ENCODE measurements around the gene UFSP2.

UFSP2 gene, protein sequence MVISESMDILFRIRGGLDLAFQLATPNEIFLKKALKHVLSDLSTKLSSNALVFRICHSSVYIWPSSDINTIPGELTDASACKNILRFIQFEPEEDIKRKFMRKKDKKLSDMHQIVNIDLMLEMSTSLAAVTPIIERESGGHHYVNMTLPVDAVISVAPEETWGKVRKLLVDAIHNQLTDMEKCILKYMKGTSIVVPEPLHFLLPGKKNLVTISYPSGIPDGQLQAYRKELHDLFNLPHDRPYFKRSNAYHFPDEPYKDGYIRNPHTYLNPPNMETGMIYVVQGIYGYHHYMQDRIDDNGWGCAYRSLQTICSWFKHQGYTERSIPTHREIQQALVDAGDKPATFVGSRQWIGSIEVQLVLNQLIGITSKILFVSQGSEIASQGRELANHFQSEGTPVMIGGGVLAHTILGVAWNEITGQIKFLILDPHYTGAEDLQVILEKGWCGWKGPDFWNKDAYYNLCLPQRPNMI

GRCh38 chr4:185425647-185426352, at the start of gene UFSP2:
Gene UFSP2 (minus strand): TSS chr4:185425964. CDS start chr4:185425868, 96 bp downstream.
- peak; percentile 85 for DNase-seq

GRCh38 chr4:185473247-185473646, 47.5 kb upstream of the UFSP2 start:
- DNase-seq, result no peak

GRCh38 chr4:185472103-185472542, 46.4 kb upstream of the UFSP2 start:
- DNase-seq, result peak; percentile 13

DNA sequence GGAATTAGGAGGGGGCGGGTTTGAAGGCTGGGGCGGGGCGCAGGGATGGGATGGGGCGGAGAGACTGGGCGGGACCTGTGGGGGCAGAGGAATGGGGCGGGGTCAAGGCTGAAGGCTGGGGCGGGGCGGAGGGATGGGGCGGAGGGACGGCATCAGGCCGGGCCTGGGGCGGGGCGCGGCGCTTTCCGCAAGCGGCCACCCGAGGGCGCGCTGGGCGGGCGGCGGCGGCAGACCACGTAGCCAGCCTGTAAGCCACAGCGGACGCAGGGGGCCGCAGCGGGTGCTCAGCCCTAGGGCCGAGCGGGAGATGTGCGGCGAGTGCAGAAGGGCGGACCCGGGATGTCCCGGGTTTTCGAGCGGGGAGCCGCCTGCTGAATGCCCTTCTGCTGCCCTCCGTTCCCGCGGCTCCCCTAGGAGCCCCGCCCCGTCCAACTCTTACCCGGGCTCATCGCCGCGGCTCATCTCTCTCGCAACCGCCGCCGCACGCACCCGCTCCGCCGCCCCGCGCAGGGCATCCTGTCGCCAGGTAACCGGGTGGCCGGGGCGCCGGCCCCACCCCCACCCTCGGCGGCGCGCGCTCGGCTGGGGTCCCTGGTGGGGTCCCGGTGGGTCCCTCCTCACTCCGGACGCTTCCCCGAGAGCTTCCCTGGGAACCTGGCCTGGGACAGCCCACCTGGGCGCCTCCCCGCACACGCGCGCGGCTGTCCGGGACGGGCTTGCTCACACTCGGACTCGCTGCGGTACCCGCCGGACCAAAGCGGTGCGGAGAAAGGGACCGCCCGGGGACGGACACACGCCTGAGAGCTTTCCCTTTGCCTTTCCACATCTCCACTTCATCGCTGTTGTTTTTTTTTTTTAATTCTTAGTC, 45.7 kb upstream of the UFSP2 start, which contains the start of gene CCDC110:
CCDC110 (minus strand) TSS at position 499 of the 868 bp plus-strand sequence; CDS start at position 449, 50 bp downstream.
- peak; percentile 53 for DNase-seq

GRCh38 chr4:185470501-185471195, 44.9 kb upstream of the UFSP2 start:
- peak; percentile 32 for DNase-seq

DNA sequence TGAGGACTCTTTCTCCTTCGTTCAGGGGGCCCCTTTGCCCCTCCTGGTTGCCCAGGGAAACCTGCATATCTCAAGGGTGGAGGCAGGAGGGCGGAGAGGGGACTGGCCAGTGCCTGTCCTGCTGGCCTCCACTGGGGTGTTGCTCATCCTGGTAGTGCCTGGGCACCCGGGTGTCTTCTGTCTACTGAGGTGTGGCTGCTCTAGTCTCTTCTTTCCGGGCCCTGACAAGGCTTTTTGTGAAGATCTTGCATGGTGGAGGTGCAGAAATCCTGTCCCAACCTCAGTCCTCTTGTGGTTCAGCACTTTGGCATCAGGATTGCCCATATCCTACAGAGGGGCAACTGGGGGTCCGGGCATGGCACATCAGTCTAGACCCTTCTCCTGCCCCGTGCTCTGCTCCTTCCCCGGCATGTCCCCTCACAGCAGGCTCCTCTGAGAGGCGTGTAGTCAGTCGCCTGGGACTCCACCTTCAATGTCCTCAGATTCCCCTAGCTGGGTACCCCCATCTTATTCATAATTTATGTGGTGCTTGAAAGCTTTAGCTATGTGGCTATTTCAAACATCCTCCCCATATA, 43.9 kb upstream of the UFSP2 start:
- DNase-seq, result no peak

DNA sequence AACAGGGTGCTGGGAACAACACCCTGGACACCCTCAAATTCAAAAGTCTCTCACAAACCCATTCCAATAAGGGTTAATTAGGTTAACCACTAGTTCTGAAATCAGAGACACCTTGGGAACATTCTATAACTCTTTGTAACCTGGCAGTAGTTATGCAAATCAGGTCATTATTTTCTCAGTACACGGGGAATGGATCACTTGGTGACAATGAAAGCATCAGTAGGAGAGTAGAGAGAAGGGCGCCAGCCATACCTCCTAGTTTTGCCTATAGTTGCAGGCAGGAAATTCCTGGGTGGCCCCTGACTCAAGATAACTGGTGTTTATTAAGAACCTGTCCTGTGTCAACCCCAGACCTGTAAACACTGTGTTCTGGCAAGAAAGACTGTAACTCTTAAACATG, 43.2 kb upstream of the UFSP2 start:
- DNase-seq, result no peak

- no peak for DNase-seq
These were observed 42.2 kb upstream of the UFSP2 start for GRCh38 chr4:185467991-185468390.

- no peak for DNase-seq
These were observed 41.3 kb upstream of the UFSP2 start for GRCh38 chr4:185467101-185467500.

GRCh38 chr4:185465707-185466106, 39.9 kb upstream of the UFSP2 start:
- DNase-seq, result no peak

DNA sequence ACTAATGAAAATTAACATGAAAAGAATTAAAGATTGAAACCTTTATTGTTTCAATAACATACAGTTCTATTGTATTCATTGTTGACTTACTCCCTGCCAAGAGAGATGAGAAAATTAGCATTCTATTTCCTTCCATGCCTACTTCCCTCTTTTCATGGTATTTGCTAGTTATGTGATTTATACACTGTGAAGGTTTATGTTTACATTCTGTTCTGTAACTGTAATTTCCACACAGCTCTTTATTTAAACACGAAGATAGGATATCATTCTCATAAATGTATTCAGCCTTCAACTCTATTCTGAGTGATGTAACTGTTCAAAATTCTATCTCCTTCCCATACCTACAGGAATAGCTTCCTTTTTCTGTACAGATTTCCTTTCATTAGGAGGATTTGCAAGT, 39.1 kb upstream of the UFSP2 start:
- DNase-seq, result no peak

GRCh38 chr4:185464183-185464582, 38.4 kb upstream of the UFSP2 start:
- DNase-seq, result no peak

DNA sequence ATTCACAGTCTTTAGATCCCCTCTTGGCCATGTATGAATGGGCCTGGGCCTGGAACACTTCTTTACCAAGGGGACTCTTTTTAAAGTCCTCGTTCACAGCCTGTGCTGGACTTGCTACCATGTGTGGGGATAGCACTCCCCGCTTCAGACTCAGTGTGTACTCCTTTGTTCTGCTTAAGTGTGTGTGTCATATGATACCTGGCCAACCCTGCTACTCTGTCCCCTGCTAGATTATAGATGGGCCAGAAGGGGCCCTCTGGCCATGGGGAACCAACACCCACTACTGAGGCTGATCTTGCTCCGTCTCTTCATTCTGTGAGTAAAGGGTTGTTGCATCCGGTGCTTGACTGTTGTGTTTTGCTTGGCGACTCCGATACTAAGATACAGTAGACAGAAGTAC, 37.8 kb upstream of the UFSP2 start:
- no peak for DNase-seq

DNA sequence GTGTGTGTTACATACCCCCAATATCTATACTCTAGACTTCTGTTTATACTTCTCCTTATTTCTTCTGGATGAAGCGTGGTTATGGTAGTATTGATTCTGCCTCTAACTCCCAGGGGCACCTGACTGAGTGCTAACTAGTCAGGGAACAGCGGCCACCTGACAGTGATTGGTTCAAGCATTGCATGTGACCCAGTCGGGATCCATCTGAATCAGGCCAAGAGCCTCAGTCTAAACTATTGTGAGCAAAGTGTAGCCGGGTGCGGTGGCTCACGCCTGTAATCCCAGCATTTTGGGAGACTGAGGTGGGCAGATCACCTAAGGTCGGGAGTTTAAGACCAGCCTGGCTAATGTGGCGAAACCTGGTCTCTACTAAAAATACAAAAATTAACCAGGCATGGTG, 35.8 kb upstream of the UFSP2 start:
- DNase-seq, result no peak

DNA sequence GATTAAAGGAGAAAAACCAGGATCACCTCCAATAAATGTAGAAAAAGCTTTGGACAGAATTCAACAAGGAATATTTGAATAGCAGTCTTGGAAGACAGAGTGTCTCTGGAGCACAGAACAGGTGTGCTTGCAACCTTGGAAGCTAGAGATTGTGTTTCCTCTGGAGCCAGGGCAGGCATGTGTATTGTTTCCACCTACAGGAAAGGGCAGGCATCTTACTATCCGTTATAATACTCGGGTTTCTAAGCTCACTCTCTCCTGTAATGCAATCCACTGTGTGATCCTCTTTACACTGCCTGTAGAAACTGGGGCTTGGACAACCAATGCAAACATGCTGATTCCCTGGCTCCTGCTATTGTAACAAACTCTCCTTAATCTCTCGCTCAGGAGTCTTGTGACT, 31.4 kb upstream of the UFSP2 start:
- no peak for DNase-seq

- no peak for DNase-seq
These were observed 30.4 kb upstream of the UFSP2 start for GRCh38 chr4:185456131-185456530.

GRCh38 chr4:185445209-185445608, 19.4 kb upstream of the UFSP2 start:
- no peak for DNase-seq

DNA sequence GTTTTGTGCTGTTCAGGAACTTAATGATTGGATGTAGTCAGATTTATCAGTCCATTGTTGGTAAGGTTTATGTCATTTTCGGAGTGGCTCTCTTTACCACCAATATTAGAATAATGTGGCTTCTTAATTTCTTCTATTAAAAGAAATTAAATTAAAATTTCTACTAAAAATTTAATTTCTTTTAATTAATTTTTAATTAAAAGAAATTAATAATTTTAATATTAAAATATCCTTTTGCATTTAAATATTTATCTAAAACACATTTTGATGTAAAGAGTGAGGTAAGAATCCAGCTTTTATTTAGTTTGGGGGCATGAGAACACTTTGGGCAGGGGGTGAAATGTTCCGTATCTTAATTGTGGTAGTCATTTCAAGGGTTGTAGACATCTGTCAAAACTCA, 15.7 kb upstream of the UFSP2 start:
- no peak for DNase-seq

- no peak for DNase-seq
These were observed 12.0 kb upstream of the UFSP2 start for GRCh38 chr4:185437809-185438208.

- DNase-seq, result no peak
These were observed 9.7 kb upstream of the UFSP2 start for GRCh38 chr4:185435466-185435865.

- DNase-seq, result no peak
These were observed 3.9 kb upstream of the UFSP2 start for GRCh38 chr4:185429660-185430059.

Measured in DMS79 treated with DMSO at 0.1 percent for 48 hours (cell line).